ENCODE results near the gene SLC29A4.

The SLC29A4 gene

DNA sequence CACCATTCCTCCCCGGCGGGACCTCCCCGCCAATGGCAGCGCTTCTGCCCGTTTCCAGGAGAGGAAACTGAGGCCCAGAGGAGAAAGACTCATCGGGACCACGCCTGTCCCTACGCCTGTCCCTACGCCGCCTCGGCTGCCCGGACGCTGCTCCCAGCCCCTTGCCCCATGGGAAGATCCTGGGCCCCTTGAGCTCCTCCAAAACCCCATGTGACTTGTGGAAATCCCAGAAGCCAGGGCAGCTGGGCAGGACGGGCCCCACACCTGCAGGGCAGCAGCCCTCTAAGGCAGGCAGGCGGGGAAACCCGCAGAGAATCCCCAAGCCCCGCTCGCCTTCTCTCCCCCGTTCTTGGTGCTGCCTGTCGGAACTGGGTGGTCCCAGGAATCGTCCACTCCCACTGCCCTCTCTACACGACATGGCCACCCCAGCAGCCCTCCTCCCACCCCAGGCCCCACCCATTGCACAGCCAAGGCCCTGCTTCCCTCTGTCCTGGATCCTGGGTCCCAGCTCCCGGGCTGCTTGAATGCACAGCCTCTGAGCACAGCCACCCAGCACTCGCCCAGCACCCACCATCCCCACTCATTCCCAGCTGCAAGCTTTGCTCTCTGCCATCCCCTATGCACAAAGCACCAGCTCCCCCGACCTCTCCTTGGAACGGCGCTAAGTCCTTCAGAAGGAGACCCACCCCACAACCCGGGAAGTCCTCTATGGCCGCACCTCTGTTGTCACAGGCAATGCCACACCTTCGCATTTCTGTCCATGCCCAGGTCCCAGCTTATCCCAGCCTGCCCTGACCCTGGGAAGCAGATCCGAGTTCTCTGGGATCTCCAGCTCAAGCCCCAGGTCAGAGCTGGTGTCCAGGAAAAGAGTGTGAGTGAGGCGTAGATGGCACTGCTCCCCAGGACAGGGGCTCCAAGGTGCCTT lies 50.6 kb downstream of the SLC29A4 start (continued):
- TF ChIP-seq KLF8 (tag by site-specific recombination; IDR thresholded peaks at IDR 0.05), result no peak
- no peak for TF ChIP-seq ZNF660 (tag by site-specific recombination; IDR thresholded peaks at IDR 0.05)

DNA sequence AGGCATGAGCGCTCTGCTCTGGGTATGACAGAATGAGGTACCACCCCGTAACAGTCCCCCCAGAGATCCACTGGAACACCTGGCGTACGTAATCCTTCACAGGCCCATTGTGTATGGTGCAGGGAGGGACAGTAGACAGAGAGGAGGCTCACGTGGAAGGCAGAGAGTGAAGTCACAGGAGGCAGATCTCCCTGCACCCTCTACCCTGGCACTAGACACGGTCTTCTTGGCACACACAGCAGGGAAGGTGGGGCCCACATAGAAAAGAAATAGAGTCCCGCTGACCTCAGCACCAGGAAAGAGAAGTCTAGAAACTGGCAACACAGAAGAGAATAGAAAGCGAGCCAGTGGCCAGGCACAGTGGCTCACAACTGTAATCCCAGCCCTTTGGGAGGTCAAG lies 51.9 kb downstream of the SLC29A4 start:
- Histone ChIP-seq H3K36me3 (ENCODE audit: control insufficient read depth in 2 of 2, insufficient read depth in 1 of 2, low read length in 2 of 2) (peaks cover 38 to 44% of the 10 kb centered on the region in 2 experiments; a peak in 2 of 3 replicates), H3K9me3 (ENCODE audit: control insufficient read depth, insufficient read depth, low read depth, low read length) (no peaks in the 10 kb centered on the region), H3K27ac (ENCODE audit: extremely low read depth, low read depth, low read length) (no peak overlapping the region), H3K4me1 (ENCODE audit: control insufficient read depth, insufficient read depth, low read length) (no peaks in the 10 kb centered on the region), H3K4me3 (ENCODE audit: low read depth, low read length) (no peak overlapping the region)
- TF ChIP-seq TCF7L2 (IDR thresholded peaks at IDR 0.05; ENCODE audit: borderline replicate concordance, low read depth, low read length) (no peak), ZBTB7A (tag by site-specific recombination; IDR thresholded peaks at IDR 0.05; ENCODE audit: low read depth) (no peak), SP3 (tag by site-specific recombination; IDR thresholded peaks at IDR 0.05) (no peak), ZNF394 (tag by site-specific recombination; IDR thresholded peaks at IDR 0.05; ENCODE audit: borderline replicate concordance) (no peak), ZNF670 (tag by site-specific recombination; IDR thresholded peaks at IDR 0.05; ENCODE audit: low read depth) (no peak), ZNF16 (tag by site-specific recombination; IDR thresholded peaks at IDR 0.05; ENCODE audit: low read depth) (no peak), ZBTB1 (tag by site-specific recombination; IDR thresholded peaks at IDR 0.05) (no peak), ZNF48 (tag by site-specific recombination; IDR thresholded peaks at IDR 0.05) (no peak), ZNF629 (tag by site-specific recombination; IDR thresholded peaks at IDR 0.05) (no peak), ZNF311 (tag by site-specific recombination; IDR thresholded peaks at IDR 0.05; ENCODE audit: borderline replicate concordance) (no peak), ZNF354C (tag by site-specific recombination; IDR thresholded peaks at IDR 0.05; ENCODE audit: borderline replicate concordance, low read depth) (no peak), ZNF10 (tag by site-specific recombination; IDR thresholded peaks at IDR 0.05) (no peak), KLF10 (tag by site-specific recombination; IDR thresholded peaks at IDR 0.05) (no peak), ZNF747 (tag by site-specific recombination; IDR thresholded peaks at IDR 0.05) (no peak), ZNF791 (tag by site-specific recombination; IDR thresholded peaks at IDR 0.05) (no peak), ZNF112 (tag by site-specific recombination; IDR thresholded peaks at IDR 0.05) (no peak), ZNF558 (tag by site-specific recombination; IDR thresholded peaks at IDR 0.05) (no peak)
- TF ChIP-seq, protein P1, sequence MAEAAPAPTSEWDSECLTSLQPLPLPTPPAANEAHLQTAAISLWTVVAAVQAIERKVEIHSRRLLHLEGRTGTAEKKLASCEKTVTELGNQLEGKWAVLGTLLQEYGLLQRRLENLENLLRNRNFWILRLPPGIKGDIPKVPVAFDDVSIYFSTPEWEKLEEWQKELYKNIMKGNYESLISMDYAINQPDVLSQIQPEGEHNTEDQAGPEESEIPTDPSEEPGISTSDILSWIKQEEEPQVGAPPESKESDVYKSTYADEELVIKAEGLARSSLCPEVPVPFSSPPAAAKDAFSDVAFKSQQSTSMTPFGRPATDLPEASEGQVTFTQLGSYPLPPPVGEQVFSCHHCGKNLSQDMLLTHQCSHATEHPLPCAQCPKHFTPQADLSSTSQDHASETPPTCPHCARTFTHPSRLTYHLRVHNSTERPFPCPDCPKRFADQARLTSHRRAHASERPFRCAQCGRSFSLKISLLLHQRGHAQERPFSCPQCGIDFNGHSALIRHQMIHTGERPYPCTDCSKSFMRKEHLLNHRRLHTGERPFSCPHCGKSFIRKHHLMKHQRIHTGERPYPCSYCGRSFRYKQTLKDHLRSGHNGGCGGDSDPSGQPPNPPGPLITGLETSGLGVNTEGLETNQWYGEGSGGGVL (tag by site-specific recombination; IDR thresholded peaks at IDR 0.05), result no peak
- TF ChIP-seq, protein P2, sequence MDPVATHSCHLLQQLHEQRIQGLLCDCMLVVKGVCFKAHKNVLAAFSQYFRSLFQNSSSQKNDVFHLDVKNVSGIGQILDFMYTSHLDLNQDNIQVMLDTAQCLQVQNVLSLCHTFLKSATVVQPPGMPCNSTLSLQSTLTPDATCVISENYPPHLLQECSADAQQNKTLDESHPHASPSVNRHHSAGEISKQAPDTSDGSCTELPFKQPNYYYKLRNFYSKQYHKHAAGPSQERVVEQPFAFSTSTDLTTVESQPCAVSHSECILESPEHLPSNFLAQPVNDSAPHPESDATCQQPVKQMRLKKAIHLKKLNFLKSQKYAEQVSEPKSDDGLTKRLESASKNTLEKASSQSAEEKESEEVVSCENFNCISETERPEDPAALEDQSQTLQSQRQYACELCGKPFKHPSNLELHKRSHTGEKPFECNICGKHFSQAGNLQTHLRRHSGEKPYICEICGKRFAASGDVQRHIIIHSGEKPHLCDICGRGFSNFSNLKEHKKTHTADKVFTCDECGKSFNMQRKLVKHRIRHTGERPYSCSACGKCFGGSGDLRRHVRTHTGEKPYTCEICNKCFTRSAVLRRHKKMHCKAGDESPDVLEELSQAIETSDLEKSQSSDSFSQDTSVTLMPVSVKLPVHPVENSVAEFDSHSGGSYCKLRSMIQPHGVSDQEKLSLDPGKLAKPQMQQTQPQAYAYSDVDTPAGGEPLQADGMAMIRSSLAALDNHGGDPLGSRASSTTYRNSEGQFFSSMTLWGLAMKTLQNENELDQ (tag by site-specific recombination; IDR thresholded peaks at IDR 0.05; ENCODE audit: low read depth), result no peak
- TF ChIP-seq, protein P3, sequence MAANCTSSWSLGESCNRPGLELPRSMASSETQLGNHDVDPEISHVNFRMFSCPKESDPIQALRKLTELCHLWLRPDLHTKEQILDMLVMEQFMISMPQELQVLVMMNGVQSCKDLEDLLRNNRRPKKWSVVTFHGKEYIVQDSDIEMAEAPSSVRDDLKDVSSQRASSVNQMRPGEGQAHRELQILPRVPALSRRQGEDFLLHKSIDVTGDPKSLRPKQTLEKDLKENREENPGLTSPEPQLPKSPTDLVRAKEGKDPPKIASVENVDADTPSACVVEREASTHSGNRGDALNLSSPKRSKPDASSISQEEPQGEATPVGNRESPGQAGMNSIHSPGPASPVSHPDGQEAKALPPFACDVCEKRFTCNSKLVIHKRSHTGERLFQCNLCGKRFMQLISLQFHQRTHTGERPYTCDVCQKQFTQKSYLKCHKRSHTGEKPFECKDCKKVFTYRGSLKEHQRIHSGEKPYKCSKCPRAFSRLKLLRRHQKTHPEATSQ (tag by site-specific recombination; IDR thresholded peaks at IDR 0.05), result no peak
- ChIA-PET CTCF (no interaction called here), POLR2A (no interaction called here)
